H7 (cell line): ENCODE measurements around the gene KLHL29. TPM values are rescaled to one million over a fixed set of nuclear protein-coding genes. Genes with fewer than 3 reads are reported as not detected.
A peak's percentile ranks its signal among the peaks of the same experiment; 100 is the strongest.
"Not testable (repeated sequence)": the region's sequence is repeated elsewhere in the genome, so short reads cannot be mapped to it uniquely, and the experiment has no call there.

Experiments used
- DNase-seq: peaks from one replicate; pipeline ENCODE4 v3.0.0; 2012
- H3K27me3 ChIP-seq: 2 replicates; pipeline ENCODE4 v1.6.0; 2011; ENCODE audit warnings: mild to moderate bottlenecking, low read length; ENCODE audit not compliant: control insufficient read depth, insufficient read depth
- H3K36me3 ChIP-seq: replicated peaks from 2 replicates; pipeline ENCODE4 v1.5.1; 2011; ENCODE audit warnings: low read length; ENCODE audit not compliant: control insufficient read depth, insufficient read depth
- H3K4me3 ChIP-seq: 2 replicates; pipeline ENCODE4 v1.5.1; 2011; ENCODE audit warnings: low read depth, mild to moderate bottlenecking, control low read depth, low read length, moderate library complexity; ENCODE audit not compliant: insufficient read depth
- total RNA-seq: library from RNA; depleted of rRNA; stranded (reverse); fragments of >200 nt; shearing (Covaris generic); gene quantifications from 2 replicates; pipeline ENCODE4 v1.2.3, GENCODE V29; 2014

KLHL29 gene
- total RNA-seq, 1 experiment from 2014 or later, result 6.2 TPM

DNA sequence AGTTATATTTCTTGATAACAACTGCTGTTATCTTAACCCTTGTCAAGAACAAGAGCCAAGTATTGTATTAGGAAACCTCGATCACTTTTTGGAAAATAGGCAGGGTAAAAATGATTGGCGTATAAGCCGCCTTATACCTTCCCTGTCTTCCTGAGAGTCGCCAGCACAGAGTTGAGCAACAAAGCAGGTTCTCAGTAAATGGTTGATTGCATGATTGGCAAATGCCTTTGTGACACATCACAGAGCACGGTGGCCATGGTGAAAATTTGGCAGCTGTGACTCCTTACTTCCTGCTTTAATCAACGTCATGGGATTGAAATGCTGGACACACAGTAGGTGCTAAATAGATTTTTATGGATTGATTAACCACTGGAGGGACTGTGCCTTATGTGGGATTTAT lies 3.9 kb upstream of the KLHL29 start:
- H3K4me3 ChIP-seq, result no peak overlapping the region
- no peak for DNase-seq
- H3K36me3 ChIP-seq, result no peaks in the 10 kb centered on the region
- H3K27me3 ChIP-seq, result peaks cover 18% of the 10 kb centered on the region

DNA sequence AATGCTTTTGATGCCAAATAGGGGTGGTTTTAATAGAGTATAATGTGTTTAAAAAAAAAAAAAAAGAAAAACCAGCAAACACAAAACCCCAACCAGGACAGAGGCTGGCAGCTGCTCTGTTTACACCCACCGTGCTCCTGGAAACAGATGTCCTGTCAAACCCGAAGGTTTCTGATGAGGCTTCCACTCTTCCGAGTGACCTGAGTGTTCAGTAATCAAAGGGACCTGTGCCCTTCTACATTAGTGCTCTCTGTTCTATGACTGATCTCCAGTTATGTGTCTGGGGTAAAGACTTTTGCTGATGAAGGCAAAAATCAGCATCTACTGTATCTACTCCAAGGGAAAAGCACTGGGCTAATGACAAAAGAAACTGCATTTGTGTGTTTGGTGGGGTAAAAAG lies 3.5 kb upstream of the KLHL29 start:
- H3K27me3 ChIP-seq, result peaks cover 22% of the 10 kb centered on the region
- DNase-seq, result no peak
- H3K36me3 ChIP-seq, result no peaks in the 10 kb centered on the region
- no peak overlapping the region for H3K4me3 ChIP-seq

DNA sequence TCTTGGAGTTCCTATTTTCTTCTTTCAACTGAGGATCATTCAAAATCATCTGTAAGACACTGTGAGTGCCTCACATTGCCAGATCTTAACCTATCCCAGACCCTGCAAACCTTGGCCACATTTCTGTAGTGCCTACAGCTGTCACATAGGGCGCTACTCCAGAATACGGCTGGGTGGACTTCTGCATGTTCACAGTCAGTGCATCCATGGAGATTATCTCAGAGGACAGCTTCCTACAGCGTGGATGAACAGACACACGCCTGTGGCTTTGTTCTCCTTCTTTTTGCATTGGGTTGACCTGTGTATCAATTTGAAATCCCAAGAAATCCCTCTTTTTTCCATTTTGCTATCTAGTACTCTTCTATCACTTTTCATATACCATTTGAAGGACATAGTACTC lies 1.9 kb upstream of the KLHL29 start:
- H3K36me3 ChIP-seq, result no peaks in the 10 kb centered on the region
- no peak for DNase-seq
- H3K4me3 ChIP-seq, result no peak overlapping the region
- peaks cover 37% of the 10 kb centered on the region for H3K27me3 ChIP-seq

DNA sequence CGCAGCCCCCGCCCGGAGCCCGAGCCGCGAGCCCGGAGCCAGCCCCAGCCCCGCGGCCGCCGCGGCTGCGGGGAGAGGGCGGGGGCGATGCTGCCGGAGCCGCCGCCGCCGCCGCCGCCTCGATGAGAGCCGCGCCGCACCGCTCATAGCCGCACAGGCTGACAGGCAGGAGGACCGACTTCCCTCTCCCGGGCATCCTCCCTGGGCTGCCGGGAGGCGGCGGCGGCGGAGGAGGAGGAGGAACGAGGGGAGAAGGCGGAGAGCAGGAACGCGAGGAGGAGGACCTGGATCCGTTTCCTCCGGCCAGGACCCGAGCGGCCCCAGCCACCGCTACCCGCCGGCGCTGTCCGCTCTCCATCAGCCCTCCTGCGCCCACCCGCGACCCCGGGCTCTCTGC lies 370 bp downstream of the KLHL29 start:
- Histone ChIP-seq H3K27me3 (peaks cover 39% of the 10 kb centered on the region), H3K36me3 (no peaks in the 10 kb centered on the region), H3K4me3 (peak overlapping the region; percentile 60)
- DNase-seq, result peak; percentile 86

- H3K4me3 ChIP-seq, result peak overlapping the region; percentile 60
- H3K36me3 ChIP-seq, result no peaks in the 10 kb centered on the region
- H3K27me3 ChIP-seq, result peaks cover 39% of the 10 kb centered on the region
- peak; percentile 84 for DNase-seq
Observed at GRCh38 chr2:23385748-23386338, 864 bp downstream of the KLHL29 start.

GRCh38 chr2:23386339-23387220 lies 1.6 kb downstream of the KLHL29 start:
- Histone ChIP-seq H3K27me3 (peaks cover 39% of the 10 kb centered on the region), H3K36me3 (no peaks in the 10 kb centered on the region), H3K4me3 (peak overlapping the region; percentile 60)
- DNase-seq, result peak; percentile 86

DNA sequence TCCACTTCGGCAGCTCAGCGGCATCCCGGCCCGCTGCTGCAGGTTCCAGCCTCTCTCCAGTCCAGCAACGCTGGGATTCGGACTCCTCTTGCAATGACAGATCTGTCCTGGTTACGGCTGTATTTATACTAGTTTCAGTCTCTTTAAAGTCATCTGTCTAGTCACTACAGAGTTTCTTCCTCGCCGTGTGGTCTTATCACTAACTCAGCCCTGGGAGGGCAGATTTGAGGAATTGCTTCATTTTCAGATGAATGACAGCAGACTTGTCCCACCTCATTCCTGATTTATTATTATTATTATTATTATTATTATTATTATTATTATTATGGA lies 2.2 kb downstream of the KLHL29 start:
- DNase-seq, result no peak
- Histone ChIP-seq H3K4me3 (peak overlapping the region; percentile 60), H3K27me3 (peaks cover 39% of the 10 kb centered on the region), H3K36me3 (no peaks in the 10 kb centered on the region)

- no peaks in the 10 kb centered on the region for H3K36me3 ChIP-seq
- DNase-seq, result no peak
- H3K4me3 ChIP-seq, result no peak overlapping the region
- H3K27me3 ChIP-seq, result peaks cover 36% of the 10 kb centered on the region
Observed at GRCh38 chr2:23387845-23388244, 2.9 kb downstream of the KLHL29 start.

DNA sequence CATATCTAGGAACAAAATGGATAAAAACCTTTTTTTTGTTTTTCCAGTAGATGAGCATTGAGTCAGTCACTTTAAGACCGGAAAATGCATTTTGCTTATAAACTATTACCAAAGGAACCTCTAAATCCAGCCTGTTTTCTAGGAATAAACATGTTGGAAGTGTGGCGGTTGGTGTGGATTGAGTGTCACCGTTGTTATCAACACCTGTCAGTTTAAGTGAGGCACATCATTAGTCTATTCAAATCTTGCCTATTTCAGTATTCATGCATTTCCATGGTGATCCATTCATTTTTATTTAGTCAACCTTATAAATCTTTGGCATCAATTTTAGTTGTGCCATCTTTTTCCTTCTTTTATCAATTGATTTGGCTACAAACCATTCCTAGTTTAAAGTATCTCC lies 3.3 kb downstream of the KLHL29 start:
- Histone ChIP-seq H3K4me3 (no peak overlapping the region), H3K27me3 (peaks cover 36% of the 10 kb centered on the region), H3K36me3 (no peaks in the 10 kb centered on the region)
- no peak for DNase-seq

- Histone ChIP-seq H3K36me3 (no peaks in the 10 kb centered on the region), H3K4me3 (no peak overlapping the region), H3K27me3 (peaks cover 34% of the 10 kb centered on the region)
- no peak for DNase-seq
Observed at GRCh38 chr2:23388756-23389514, 4.0 kb downstream of the KLHL29 start.

DNA sequence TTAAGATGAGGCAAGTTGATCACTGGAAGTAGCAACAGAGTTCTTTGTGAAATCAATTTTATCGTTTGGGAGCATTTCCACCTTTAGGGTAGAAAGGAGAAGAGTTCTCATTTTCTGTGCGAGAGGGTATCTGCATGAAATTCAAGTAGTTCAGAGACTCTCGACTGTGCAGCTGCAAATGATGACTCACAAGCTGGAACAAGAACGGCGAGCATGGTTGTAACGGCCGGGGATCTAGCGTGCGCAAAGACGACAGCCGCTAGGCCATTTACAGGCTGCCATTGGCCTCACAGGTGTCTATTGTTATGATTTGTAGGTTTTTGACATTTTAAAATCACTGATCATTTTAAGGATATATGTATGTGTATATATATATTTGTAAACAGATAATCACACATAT lies 5.2 kb downstream of the KLHL29 start:
- no peak for DNase-seq
- no peak overlapping the region for H3K4me3 ChIP-seq
- peaks cover 27% of the 10 kb centered on the region for H3K27me3 ChIP-seq
- no peaks in the 10 kb centered on the region for H3K36me3 ChIP-seq

DNA sequence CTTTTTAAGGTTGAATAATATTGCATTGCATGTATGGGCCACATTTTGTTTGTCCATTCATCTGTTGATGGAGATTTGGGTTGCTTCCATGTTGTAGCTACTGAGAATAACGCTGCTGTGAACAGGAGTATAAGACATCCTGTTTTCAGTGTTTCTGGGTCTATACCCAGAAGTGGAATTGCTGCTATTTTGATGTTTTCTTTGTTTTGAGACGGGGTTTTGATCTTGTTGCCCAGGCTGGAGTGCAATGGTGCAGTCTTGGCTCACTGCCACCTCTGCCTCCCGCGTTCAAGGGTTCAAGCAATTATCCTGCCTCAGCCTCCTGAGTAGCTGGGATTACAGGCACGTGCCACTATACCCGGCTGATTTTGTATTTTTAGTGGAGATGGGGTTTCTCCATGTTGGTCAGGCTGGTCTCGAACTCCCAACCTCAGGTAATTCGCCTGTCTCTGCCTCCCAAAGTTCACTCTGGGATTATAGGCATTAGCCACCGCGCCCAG lies 6.3 kb downstream of the KLHL29 start:
- peaks cover 19% of the 10 kb centered on the region for H3K27me3 ChIP-seq
- H3K36me3 ChIP-seq, H3K4me3 ChIP-seq, DNase-seq: not testable (repeated sequence)

DNA sequence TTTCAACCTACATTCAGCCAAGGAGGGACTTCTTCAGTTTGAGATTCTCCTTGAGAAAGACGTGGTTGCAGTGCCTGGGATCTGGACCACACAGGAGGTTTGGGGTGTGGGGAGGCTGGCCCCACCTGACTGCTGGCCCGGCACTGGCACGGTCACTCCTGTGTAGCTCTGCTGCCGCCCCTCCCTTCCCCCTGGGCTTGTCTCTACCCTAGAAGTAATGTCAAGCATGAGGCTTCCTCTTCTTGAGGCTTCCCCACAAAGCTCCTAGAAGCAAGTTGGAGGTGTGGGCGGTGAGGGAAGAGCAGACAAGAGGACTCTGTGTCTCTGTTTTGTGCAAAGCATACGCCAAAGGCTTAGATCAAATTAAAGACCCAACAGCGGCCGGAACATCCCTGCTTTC lies 8.7 kb downstream of the KLHL29 start:
- DNase-seq, result no peak

DNA sequence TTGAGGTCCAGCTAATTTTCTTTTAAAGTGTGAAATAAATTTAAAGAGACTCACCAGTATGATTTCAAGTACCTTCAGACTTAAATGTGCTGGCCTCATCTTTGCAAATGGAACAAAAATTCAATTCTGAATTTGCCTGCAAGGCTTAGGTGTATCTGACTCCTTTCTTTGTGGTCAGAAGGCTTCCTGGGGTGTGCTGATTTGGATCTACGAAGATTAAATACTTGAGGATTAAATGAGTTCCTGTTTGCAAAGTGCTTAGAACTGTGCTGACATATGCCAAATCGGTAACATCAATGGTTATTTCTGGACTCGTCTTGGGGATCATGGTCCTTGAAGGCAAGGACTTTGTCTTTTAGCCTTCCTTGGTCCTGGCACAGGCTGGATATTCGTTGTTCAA lies 9.7 kb downstream of the KLHL29 start:
- no peaks in the 10 kb centered on the region for H3K36me3 ChIP-seq
- H3K4me3 ChIP-seq, result no peak overlapping the region
- no peaks in the 10 kb centered on the region for H3K27me3 ChIP-seq
- DNase-seq, result no peak

More for the DNA sequence above, 8.7 kb downstream of the KLHL29 start:
- H3K36me3 ChIP-seq, result no peaks in the 10 kb centered on the region
- no peaks in the 10 kb centered on the region for H3K27me3 ChIP-seq
- no peak overlapping the region for H3K4me3 ChIP-seq

GRCh38 chr2:23397478-23397877 lies 12.5 kb downstream of the KLHL29 start:
- H3K27me3 ChIP-seq, result no peaks in the 10 kb centered on the region
- no peak for DNase-seq
- no peak overlapping the region for H3K4me3 ChIP-seq
- no peaks in the 10 kb centered on the region for H3K36me3 ChIP-seq
